Thoracic aorta (tissue), 2 donors: ENCODE measurements around the gene DAO. TPM values are rescaled to one million over a fixed set of nuclear protein-coding genes. Genes with fewer than 3 reads are reported as not detected.

Source experiments
- ATAC-seq: fragments of 150-250 bp; one replicate; pipeline ENCODE4 v1.8.0; 2017; ENCODE audit warnings: low read depth; ENCODE audit not compliant: insufficient number of reproducible peaks, low FRiP score
- DNase-seq: peaks from one replicate; pipeline ENCODE4 v3.0.0-alpha.2; 2020; ENCODE audit warnings: low spot score
- H3K27ac ChIP-seq, 2 donors: fragments of 200-600 bp; sonication (generic); 1 replicate in 1 of 2; 2 replicates in 1 of 2; pipeline ENCODE4 v1.5.1; 2016; ENCODE audit warnings: mild to moderate bottlenecking in 2 of 2, moderate library complexity in 2 of 2
- H3K27me3 ChIP-seq: fragments of 200-600 bp; sonication (generic); replicated peaks from 2 replicates; pipeline ENCODE4 v1.6.0; 2016; ENCODE audit warnings: mild to moderate bottlenecking; ENCODE audit not compliant: insufficient read depth
- H3K36me3 ChIP-seq: fragments of 200-600 bp; sonication (generic); one replicate; pipeline ENCODE4 v1.5.1; 2016
- H3K4me1 ChIP-seq, 2 donors: fragments of 200-600 bp; sonication (generic); 1 replicate in 1 of 2; 2 replicates in 1 of 2; pipeline versions ENCODE4 v1.5.1 to v1.6.0; 2016; ENCODE audit warnings: low read depth in 2 of 2, mild to moderate bottlenecking in 1 of 2; ENCODE audit not compliant: control insufficient read depth in 1 of 2
- H3K4me3 ChIP-seq: fragments of 200-600 bp; sonication (generic); 2 replicates; pipeline ENCODE4 v1.5.1; 2016; ENCODE audit warnings: mild to moderate bottlenecking
- H3K9me3 ChIP-seq: fragments of 200-600 bp; sonication (generic); 2 replicates; pipeline ENCODE4 v1.5.1; 2016
- total RNA-seq, 2 donors: library from RNA; depleted of rRNA; stranded (reverse); fragments of >200 nt; gene quantifications; one replicate each; pipeline versions ENCODE4 v1.1.0 to v1.2.3, GENCODE V29; 2016
- TF ChIP-seq, protein P1 (sequence below): fragments of 200-600 bp; sonication (generic); IDR thresholded peaks from one replicate; pipeline ENCODE4 v1.5.1; 2019; ENCODE audit warnings: antibody characterized with exemption

DAO gene
- total RNA-seq, 2 donors from 2014 or later = not detected

DNA sequence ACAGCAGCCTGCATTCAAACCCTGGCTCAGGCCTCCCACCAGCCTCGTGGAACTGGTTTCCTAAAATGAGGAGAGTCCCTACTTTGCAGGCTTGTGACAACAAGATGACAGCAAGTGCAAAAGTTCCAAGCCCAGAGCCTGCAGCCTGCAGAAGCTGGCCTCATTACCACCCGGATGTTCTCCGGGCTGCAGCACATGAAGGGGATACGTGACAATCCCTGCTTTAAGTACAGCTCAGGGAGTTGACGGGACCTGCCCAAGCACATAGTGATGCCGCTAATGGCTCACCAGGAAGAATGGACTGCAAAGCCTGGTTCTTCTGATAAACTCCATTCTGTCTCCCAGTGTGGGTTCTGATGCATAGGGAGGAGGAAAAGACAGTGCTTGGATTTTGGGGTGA, 37.5 kb upstream of the DAO start:
- Histone ChIP-seq H3K36me3 (peaks cover 4% of the 10 kb centered on the region), H3K4me3 (no peak overlapping the region), H3K27ac (peak overlapping the region in 1 of 2 donors; percentile 18), H3K27me3 (no peaks in the 10 kb centered on the region), H3K9me3 (no peaks in the 10 kb centered on the region), H3K4me1 (peaks cover 42 to 61% of the 10 kb centered on the region in 2 donors)
- TF ChIP-seq, protein P1, sequence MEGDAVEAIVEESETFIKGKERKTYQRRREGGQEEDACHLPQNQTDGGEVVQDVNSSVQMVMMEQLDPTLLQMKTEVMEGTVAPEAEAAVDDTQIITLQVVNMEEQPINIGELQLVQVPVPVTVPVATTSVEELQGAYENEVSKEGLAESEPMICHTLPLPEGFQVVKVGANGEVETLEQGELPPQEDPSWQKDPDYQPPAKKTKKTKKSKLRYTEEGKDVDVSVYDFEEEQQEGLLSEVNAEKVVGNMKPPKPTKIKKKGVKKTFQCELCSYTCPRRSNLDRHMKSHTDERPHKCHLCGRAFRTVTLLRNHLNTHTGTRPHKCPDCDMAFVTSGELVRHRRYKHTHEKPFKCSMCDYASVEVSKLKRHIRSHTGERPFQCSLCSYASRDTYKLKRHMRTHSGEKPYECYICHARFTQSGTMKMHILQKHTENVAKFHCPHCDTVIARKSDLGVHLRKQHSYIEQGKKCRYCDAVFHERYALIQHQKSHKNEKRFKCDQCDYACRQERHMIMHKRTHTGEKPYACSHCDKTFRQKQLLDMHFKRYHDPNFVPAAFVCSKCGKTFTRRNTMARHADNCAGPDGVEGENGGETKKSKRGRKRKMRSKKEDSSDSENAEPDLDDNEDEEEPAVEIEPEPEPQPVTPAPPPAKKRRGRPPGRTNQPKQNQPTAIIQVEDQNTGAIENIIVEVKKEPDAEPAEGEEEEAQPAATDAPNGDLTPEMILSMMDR = no peak
- no peak for ATAC-seq
- no peak for DNase-seq

DNA sequence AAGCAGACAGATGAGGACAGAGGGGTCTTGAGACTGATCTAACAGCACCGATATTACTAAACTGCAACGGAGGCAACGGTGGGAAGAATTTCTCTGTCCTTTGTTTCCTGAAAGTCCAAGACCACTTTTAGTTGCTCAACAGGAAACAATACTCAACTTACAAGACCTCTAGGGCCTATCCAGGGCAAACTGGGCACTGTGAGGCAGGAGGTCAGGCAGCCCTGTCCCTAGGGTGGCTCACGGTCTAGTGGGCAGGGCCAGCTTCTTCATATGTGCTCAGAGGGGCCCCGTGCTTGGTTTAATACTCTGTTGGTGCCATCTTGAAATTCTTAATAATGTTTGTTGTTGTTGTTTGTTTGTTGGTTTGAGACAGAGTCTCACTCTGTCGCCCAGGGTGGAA, 36.7 kb upstream of the DAO start:
- Histone ChIP-seq H3K4me3 (no peak overlapping the region), H3K27me3 (no peaks in the 10 kb centered on the region), H3K27ac (peak overlapping the region in 1 of 2 donors; percentile 34), H3K9me3 (no peaks in the 10 kb centered on the region), H3K36me3 (peaks cover 11% of the 10 kb centered on the region), H3K4me1 (peaks cover 33 to 58% of the 10 kb centered on the region in 2 donors)
- TF ChIP-seq, protein P1 = no peak
- no peak for DNase-seq
- no peak for ATAC-seq

DNA sequence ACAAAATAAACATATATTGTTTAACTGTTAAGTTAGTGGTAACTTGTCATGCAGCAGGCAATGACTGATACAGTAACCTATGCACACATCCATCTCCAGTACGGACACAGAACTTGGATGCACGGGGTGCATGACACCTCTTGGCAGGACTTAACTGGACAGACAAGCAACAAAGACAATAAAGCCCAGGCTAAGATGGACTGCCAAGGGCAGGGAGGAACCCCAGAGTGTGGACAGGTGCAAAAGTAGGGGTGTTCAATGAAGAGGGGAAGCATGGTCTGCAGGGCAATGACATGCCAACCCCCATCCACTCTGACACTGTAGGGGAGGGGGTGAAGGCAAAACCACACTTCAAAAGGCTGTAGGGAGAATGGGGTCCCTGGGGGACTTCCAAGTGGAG, 34.2 kb upstream of the DAO start:
- TF ChIP-seq, protein P1 = no peak
- DNase-seq (no peak), ATAC-seq (no peak)

DNA sequence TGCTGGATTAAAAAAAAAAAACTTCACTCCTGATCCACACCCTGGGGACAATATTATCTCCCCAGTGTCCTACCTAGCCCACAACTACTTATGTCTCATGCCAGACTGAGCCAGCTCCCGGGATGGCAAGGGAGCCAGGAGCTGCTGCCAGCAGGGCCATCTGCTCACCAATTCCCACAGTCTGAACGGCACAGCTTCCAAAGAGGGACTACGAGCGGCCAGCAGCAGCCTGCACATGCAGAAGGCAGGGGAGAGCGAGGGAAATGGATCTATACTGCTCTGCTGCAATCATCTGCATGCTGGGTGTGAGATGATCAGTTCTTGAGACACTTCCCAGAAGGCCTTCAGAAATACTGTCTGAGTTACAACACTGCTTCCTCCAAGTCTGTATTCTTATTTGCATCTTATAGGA, 33.6 kb upstream of the DAO start:
- TF ChIP-seq, protein P1 = no peak
- Histone ChIP-seq H3K27me3 (no peaks in the 10 kb centered on the region), H3K4me1 (peaks cover 23 to 51% of the 10 kb centered on the region in 2 donors), H3K27ac (peak overlapping the region in 1 of 2 donors; percentile 40), H3K4me3 (no peak overlapping the region), H3K36me3 (peaks cover 11% of the 10 kb centered on the region), H3K9me3 (no peaks in the 10 kb centered on the region)
- ATAC-seq (no peak), DNase-seq (no peak)

More for the DNA sequence above, 34.2 kb upstream of the DAO start:
- peaks cover 11% of the 10 kb centered on the region for H3K36me3 ChIP-seq
- H3K27me3 ChIP-seq = no peaks in the 10 kb centered on the region
- no peak overlapping the region for H3K27ac ChIP-seq
- peaks cover 23 to 46% of the 10 kb centered on the region in 2 donors for H3K4me1 ChIP-seq
- H3K9me3 ChIP-seq = no peaks in the 10 kb centered on the region
- no peak overlapping the region for H3K4me3 ChIP-seq

DNA sequence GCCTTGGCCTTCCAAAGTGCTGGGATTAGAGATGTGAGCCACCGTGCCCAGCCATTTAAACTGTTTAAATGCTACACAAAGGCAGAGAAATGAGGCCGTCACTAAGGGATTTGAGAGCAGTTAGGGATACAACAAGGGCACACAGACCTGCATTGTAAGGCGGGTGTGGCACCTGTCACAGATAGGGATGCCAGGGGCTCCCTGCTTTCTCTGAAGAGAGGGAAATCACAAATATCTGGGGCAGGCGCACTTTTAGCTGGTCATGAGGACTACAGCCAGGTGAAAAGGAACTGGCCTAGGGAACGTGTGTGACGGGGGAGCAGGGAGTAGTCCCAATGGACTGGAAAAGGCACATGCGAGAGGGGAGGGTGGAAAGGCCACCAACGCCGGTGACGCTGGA, 32.2 kb upstream of the DAO start:
- H3K36me3 ChIP-seq = peaks cover 11% of the 10 kb centered on the region
- no peak overlapping the region for H3K4me3 ChIP-seq
- H3K27ac ChIP-seq = no peak overlapping the region
- no peak for ATAC-seq
- H3K4me1 ChIP-seq = peaks cover 31 to 57% of the 10 kb centered on the region in 2 donors
- no peaks in the 10 kb centered on the region for H3K9me3 ChIP-seq
- TF ChIP-seq, protein P1 = no peak
- H3K27me3 ChIP-seq = no peaks in the 10 kb centered on the region
- DNase-seq = no peak
